UCSD-AML1 (cell line): ENCODE data around the gene CKB.

Experiments
- DNase-seq: peaks from one replicate; lab custom pipeline; 2025; ENCODE audit not compliant: unreplicated experiment; lab: John Stamatoyannopoulos, UW

The CKB gene

DNA sequence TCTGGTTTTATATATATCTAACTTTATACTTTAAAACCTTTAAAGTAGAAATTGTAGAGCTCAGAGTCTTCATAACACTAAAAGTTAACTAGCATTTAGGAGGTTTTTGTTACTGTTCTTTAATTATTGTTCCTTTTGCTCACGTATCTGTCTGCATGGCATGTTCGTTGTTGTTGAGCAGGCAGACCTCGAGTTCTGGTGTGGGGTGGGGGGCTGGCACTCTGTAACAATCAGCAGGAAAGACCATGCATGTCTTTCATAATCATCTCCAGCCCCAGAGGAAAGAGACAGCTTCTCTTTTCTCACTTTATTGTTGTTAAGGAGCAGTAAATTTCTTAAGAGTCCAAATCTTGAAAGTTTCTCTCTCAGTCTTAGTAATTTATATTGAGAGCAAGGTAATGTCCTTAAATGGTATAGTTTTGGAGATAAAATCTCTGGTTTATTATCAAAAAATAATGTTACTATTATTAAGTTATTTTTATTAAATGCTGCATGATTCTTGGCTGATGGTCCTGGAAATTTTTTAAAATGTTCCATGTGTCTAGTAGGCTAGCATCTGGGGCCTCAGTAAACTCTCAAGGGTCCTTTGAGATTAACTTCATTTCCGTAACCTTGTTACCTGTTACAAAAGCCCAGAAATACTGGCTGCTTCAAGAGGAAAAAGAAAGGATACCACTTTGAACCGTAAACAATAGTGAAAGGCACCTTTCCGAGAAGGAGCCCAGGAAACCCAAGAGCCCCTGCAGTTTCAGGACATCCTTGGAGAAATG, 30.3 kb downstream of the CKB start:
- no peak for DNase-seq

DNA sequence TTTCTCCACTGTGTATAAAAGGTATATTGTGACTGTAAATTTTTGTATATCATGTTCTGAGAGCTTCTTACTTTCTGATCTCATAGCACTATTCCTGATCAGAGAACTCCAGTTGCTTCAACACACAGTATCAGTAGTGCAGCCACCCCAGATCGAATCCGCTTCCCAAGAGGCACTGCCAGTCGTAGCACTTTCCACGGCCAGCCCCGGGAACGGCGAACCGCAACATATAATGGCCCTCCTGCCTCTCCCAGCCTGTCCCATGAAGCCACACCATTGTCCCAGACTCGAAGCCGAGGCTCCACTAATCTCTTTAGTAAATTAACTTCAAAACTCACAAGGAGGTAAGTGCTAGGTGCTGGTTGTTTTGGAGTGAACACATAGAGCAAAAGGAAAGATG, 30.9 kb downstream of the CKB start:
- no peak for DNase-seq

DNA sequence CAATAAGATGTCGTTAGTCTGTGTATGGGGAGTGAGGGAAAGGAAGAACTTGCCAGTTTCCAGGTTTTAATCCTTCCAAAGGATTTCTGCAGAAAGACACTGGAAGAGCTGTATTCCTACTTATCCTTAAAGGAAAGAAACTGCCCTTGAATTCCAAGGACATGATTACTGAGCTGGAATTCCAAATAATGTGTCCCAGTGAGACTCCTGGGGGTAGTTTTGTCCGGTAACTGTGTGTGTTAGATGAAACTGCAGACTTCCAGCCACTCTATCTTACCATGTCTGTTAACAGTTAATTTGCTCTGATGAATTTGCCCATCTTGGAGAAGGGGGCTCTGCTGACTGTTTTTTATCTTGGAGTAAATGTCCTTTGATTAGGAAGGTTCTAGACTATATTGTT, 33.0 kb downstream of the CKB start:
- no peak for DNase-seq

DNA sequence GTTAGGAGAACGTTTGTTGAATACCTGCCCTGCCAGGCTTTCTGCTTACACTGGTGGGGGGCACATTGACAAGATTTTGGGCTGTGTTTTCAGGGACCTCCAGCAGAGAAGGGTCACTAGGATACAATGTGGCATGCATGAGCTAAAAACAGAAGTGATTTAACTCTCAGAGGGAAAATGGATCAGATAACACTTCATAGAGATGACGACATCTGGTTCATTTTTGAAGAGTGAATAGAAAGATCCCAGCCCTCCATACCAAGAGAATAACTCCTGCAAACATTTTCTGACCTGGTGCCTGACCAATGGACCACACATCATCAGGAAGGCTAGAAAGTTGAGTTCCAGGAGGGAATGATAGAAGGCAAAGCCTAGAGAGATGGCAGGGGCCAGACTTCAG, 33.7 kb downstream of the CKB start:
- DNase-seq = no peak

DNA sequence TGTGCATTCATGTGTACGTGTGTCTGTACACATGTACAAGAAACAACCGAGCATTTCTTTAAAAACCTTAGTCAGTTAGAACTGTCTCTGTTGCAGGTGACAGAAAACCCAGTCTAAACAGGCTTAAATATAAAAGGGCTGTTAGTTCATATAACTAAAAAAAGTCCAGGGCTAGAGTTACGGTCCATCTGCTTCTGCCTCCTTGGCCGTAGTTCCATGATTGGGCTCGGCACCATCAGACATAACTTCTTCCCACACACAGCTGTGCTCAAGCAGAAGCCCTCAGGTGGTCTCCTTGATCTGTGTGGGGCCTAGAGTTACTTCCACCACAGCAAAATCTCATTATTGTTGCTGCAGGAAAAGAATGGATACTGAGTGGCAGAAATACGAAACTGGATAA, 34.6 kb downstream of the CKB start:
- no peak for DNase-seq

DNA sequence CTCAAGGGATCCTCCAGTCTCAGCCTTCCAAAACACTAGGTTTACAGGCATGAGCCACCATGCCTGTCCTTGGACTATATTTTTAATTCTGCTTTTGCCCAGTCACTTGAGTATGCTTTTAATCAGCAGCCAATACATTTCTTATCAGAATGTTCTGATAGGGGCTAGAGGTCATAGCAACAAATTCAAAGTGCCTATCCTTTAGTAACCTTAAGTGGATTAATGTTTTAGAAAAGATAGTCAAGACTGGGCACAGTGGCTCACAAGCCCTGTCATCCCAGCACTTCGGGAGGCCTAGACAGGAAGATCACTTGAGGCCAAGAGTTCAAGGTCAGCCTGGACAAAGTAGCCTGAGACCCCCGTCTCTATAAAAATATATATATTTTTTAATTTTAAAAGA, 37.1 kb downstream of the CKB start:
- no peak for DNase-seq

DNA sequence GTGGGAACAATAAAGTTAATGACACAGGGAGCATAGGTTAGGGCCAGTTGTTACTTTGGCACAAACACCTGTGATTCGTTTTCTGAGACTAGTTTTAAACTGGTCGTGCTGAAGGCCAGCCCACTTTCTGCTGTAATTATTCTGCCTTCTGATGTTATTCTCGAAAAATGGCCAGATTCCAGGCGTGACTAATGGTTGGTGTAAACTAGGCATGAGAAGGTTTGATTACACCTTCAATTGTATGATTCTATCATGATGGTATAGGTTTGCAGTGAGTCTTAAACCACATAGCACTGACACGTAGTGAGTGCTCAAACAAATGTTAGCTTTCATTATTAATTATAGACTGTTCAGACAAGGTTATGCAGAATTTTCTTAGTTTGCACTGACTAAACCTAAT, 39.0 kb downstream of the CKB start:
- no peak for DNase-seq

DNA sequence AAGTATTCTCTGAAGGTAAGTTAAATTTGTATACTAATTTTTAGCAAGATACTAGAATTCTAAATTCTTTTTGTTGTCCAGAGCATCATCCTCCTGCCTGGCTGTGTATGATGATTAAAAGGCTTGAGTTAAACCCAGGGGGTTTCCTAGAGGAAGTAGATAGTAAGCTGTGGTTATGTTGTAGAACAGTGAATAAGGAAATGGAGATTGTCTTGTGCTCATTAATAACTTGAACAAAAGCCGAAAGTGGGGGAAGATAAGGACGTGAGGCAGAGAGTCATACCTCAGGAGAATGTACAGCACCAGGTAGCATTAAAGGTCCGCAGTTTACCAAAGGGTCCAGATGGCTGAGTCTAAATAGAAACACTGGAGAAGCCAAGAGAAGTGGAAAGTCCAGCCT, 42.0 kb downstream of the CKB start:
- DNase-seq = no peak

DNA sequence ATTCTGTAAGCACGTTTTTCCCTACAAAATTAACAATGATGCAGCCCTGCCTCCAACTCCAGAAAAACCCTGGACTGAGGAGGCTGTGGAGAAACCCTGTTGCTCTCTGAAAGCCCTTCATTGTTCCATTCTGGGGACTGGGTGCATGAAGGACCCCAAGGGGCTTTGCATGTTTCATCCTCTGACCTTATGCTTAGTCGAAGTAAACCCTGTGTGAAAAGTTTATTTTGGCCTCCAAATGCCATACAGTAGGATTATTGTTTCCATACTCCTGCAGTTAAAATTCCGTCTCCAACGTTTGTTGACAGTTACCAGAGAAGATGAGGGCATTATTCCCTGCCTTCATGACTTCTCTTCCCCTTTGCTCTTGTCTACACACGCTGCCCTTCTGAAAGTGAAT, 46.0 kb downstream of the CKB start:
- no peak for DNase-seq

DNA sequence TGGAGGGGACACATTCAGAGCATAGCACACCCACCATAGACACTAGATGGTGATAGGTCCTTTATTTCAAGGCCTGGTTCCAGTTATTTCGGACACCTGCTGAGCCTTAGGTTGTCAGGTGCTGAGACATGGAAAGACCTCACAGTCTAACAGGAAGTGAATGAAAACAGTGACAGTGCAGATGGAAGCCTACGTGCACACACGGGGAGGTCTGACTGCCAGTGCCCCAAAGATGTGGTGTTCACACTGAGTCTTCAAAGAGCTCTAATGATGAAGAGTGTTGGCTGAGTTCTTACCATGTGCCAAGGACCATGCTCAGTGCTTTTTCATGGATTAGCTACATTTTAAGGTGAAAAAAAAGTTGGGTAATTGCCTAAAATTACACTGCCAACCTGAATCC, 46.6 kb downstream of the CKB start:
- DNase-seq = no peak

DNA sequence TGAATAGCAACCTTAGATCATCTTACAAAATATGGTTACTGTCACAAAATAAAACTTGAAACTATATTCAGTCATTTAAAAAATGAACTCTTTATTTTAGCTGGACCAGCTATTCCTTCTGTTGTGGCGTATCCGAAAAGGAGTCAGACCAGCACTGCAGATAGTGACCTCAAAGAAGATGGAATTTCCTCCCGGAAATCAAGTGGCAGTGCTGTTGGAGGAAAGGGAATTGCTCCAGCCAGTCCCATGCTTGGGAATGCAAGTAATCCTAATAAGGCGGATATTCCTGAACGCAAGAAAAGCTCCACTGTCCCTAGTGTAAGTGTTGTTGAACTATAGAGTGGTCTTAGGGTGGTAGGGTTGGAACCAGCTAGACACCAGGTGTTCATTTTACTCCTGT, 47.7 kb downstream of the CKB start:
- DNase-seq = no peak

DNA sequence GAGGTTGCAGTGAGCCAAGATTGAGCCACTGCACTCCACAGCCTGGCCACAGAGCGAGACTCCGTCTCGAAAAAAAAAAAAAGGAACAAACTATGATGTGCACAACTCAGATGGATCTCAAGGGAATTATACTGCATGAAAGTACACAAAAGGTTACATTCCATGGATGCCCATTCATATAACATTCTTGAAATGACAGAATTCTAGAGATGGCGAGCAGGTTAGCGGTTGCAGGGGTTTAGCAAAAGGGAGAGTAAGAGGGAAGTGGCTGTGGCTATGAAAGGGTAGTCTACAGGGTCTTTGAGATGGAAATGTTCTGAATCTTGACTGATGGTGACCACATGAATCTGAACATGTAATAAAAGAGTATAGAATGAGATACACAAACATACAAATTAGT, 49.7 kb downstream of the CKB start:
- no peak for DNase-seq
